Heart left ventricle (tissue), 13 donors: ENCODE results near the gene CREBBP.

ENCODE experiments used
- CTCF ChIP-seq, 12 donors: fragments of 200-600 bp; sonication (generic) in 4 of 12; IDR thresholded peaks; one replicate each; pipeline versions ENCODE4 v1.5.0 to v1.8.0; 2018 to 2022; ENCODE audit warnings: antibody characterized with exemption in 12 of 12, mild to moderate bottlenecking in 5 of 12
- POLR2A ChIP-seq, 2 donors: fragments of 450-650 bp; IDR thresholded peaks; one replicate each; pipeline ENCODE4 v1.6.1; 2017; ENCODE audit warnings: antibody characterized with exemption in 2 of 2, mild to moderate bottlenecking in 2 of 2, moderate library complexity in 2 of 2
- donor health status: ischemic (EF 13 %, LVEDD 7.1; RV severe dilation, severe dysfunction).
- donor health status: DM: no; HTN: yes; CAD: no.
- donor health status: DM: no; HTN: no; CAD: no.
- donor health status: ischemic (EF 25% LVEDD 6.9; RV normal size, moderate dysfunction).
- donor health status: ischemic (EF 25% LVEDD 5.7; RV mildly dilated, moderate dysfunction).
- donor health status: ischemic (EF 35%, LVEDD 5.7; RV mildly dilated, moderate dysfunction).
- donor health status: nonischemic (EF 11% LVEDD 7.7; RV severe dilation, severe dysfunction).
- donor health status: DM: yes; HTN: yes; CAD: no.
- donor health status: PGD.
- donor health status: ischemic (EF 29% LVEDD 5.4; RV normal size, mild dysfunction).
- donor health status: nonischemic (EF 23%, LVEDD 6.1; RV moderate dilation, normal function).

DNA sequence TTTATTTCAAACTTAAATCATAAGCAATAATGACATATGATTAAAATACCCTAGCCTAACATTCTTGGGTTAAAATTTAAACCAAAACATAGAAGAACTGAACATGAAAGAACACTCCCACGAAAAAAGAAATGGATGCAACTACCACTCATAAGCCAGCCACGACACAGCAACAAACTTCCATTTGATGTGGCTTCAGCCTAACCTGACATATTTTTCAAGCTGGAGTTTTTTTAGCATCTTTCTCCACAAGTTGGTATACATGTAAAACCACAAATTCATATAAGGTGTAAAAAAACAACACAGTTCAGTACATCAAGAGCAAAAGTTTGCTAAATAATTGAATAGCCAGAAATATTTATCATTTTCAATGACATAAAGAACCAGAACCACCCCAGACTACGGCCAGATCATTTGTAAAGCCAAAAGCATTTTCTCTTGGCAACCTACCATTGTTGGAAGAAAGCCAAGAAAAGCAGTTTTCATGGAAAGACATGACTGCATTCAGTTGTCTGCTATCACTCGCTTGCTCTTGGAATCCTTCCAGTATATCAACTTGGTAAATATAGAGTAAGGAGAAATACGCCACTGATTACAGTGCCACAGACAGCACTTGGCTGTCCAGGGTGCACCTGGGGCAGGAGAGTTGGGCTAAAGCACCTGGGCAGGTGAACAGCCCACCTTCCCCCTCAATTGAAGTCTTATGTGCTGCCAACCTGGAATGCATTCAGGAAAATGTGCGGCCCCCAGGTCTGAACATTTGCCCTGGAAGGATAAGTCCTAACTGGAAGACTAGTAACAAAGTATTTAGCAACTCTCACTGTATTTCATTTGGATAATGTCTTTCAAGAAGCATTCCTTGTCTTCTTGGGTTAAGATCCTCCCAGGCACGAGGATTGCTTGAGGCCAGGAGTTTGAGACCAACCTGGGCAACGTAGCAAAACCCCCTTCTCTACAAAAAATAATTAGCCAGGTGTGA, 60.5 kb downstream of the CREBBP start:
- TF ChIP-seq CTCF (IDR thresholded peaks at IDR 0.05): no peak
- no peak for TF ChIP-seq POLR2A (IDR thresholded peaks at IDR 0.05)
